PC-9 (cell line): ENCODE data around the gene TEX261. TPM values are rescaled to one million over a fixed set of nuclear protein-coding genes. Genes with fewer than 3 reads are reported as not detected.

ENCODE experiments used
- BruUV-seq: library from RNA; stranded (reverse); fragments of 400-500 nt; replicated peaks from 2 replicates; lab custom pipeline; 2021; lab: Mats Ljungman, UMichigan
- CTCF ChIA-PET: fragments of 300-600 bp; sonication (Branson Sonifier 250); formaldehyde crosslinking; loops from one replicate; lab custom pipeline; 2022; ENCODE audit warnings: antibody characterized with exemption; lab: Charles Lee
- POLR2A ChIA-PET: fragments of 300-600 bp; sonication (Branson Sonifier 250); formaldehyde crosslinking; loops from one replicate; lab custom pipeline; 2022; ENCODE audit warnings: antibody characterized with exemption; ENCODE audit not compliant: unreplicated experiment; lab: Charles Lee
- DNase-seq, 2 experiments: peaks; one replicate each; pipeline versions ENCODE4 v3.0.0 to v3.0.0-alpha.2; 2015 to 2022; ENCODE audit warnings: mixed read lengths in 1 of 2
- H2AFZ ChIP-seq: fragments of 200-600 bp; sonication (generic); 2 replicates; pipeline ENCODE4 v1.8.1; 2017; ENCODE audit warnings: antibody characterized with exemption
- H3F3A ChIP-seq: fragments of 200-600 bp; sonication (generic); 2 replicates; pipeline ENCODE4 v1.8.1; 2017; ENCODE audit warnings: antibody characterized with exemption, mild to moderate bottlenecking, low read depth; ENCODE audit not compliant: insufficient read depth
- H3K27ac ChIP-seq: fragments of 200-600 bp; sonication (generic); 2 replicates; pipeline ENCODE4 v1.6.1; 2016; ENCODE audit warnings: mixed run types
- H3K27me3 ChIP-seq: fragments of 200-600 bp; sonication (generic); 2 replicates; pipeline ENCODE4 v1.6.1; 2016; ENCODE audit warnings: low read depth, mixed run types; ENCODE audit not compliant: insufficient read depth
- H3K36me3 ChIP-seq: fragments of 200-600 bp; sonication (generic); 2 replicates; pipeline ENCODE4 v1.6.1; 2016; ENCODE audit warnings: low read depth, mixed run types
- H3K4me1 ChIP-seq: fragments of 200-600 bp; sonication (generic); replicated peaks from 2 replicates; pipeline ENCODE4 v1.6.1; 2016; ENCODE audit warnings: mixed run types; ENCODE audit not compliant: insufficient read depth
- H3K4me2 ChIP-seq: fragments of 200-600 bp; sonication (generic); 2 replicates; pipeline ENCODE4 v1.6.1; 2017; ENCODE audit warnings: mixed run types
- H3K4me3 ChIP-seq: fragments of 200-600 bp; sonication (generic); 2 replicates; pipeline ENCODE4 v1.6.1; 2016; ENCODE audit warnings: mixed run types
- H3K79me2 ChIP-seq: fragments of 200-600 bp; sonication (generic); 2 replicates; pipeline ENCODE4 v1.6.1; 2017; ENCODE audit warnings: low read depth, mixed run types
- H3K9me2 ChIP-seq: fragments of 200-600 bp; sonication (generic); 2 replicates; pipeline ENCODE4 v1.8.1; 2017; ENCODE audit warnings: mild to moderate bottlenecking; ENCODE audit not compliant: insufficient read depth
- H3K9me3 ChIP-seq: fragments of 200-600 bp; sonication (generic); 2 replicates; pipeline ENCODE4 v1.8.1; 2016; ENCODE audit warnings: low read depth; ENCODE audit not compliant: insufficient read depth
- H4K20me1 ChIP-seq: fragments of 200-600 bp; sonication (generic); 2 replicates; pipeline ENCODE4 v1.8.1; 2017; ENCODE audit not compliant: insufficient read depth
- CTCF ChIP-seq: fragments of 200-600 bp; sonication (generic); conservative IDR thresholded peaks from 2 replicates; pipeline ENCODE4 v1.6.1; 2017; ENCODE audit warnings: mixed run types, antibody characterized with exemption, mild to moderate bottlenecking, moderate library complexity
- EZH2 ChIP-seq: fragments of 200-600 bp; sonication (generic); IDR thresholded peaks from 2 replicates; pipeline ENCODE4 v1.8.0; 2017; ENCODE audit warnings: antibody characterized with exemption, low read depth
- intact Hi-C: fragments of 100-400 bp; cut with micrococcal nuclease; formaldehyde crosslinking; loops from one replicate; pipeline ENCODE4 v1.10.0; 2022; ENCODE audit not compliant: unreplicated experiment
- total RNA-seq: library from RNA; stranded (reverse); gene quantifications from 2 replicates; pipeline ENCODE4 v1.2.3, GENCODE V29; 2021

TEX261 gene
- total RNA-seq, 1 experiment from 2014 or later, result 47.6 TPM

DNA sequence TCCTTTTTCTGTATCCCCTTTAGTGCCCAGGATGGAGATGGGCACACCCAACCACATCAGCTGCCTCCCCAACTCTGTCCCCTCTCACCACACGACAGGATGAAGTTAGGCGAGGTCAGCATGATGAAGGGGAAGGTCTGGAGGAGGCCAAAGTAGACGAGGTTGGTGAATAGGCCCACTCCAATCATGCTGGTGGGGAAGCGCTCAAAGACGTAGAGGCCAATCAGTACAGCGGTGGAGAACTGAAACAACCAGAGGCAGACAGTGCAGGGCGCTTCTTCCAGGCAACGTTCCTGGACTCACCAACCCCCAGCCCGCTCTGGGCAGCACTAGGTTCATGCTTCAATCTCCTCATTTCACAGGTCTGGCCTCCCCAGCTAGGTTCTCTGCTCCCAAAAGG, 2.9 kb downstream of the TEX261 start:
- Histone ChIP-seq H3K4me3 (no peak overlapping the region), H3K9me2 (no peaks in the 10 kb centered on the region), H3K36me3 (no peaks in the 10 kb centered on the region), H4K20me1 (no peaks in the 10 kb centered on the region), H3K79me2 (peaks cover 19% of the 10 kb centered on the region), H3K4me2 (no peak overlapping the region), H3K4me1 (peaks cover 20% of the 10 kb centered on the region), H2AFZ (no peak overlapping the region), H3K27me3 (no peaks in the 10 kb centered on the region), H3F3A (peaks cover 4% of the 10 kb centered on the region; the same call in 1 of the 2 replicates), H3K9me3 (no peaks in the 10 kb centered on the region), H3K27ac (no peak overlapping the region)
- no TSS peak for BruUV-seq
- intact Hi-C loops, result no loop called here
- ChIA-PET CTCF (no interaction called here), POLR2A (no interaction called here)
- no peak for DNase-seq
- no peak for TF ChIP-seq EZH2
- no peak for TF ChIP-seq CTCF

- intact Hi-C loops, result no loop called here
- Histone ChIP-seq H3K9me2 (no peaks in the 10 kb centered on the region), H3K79me2 (peaks cover 19% of the 10 kb centered on the region), H3K4me2 (no peak overlapping the region), H4K20me1 (no peaks in the 10 kb centered on the region; the same call in 1 of the 2 replicates), H3K36me3 (no peaks in the 10 kb centered on the region), H3K4me1 (peaks cover 18% of the 10 kb centered on the region), H3K4me3 (no peak overlapping the region), H3F3A (peaks cover 4% of the 10 kb centered on the region; the same call in 1 of the 2 replicates), H3K9me3 (no peaks in the 10 kb centered on the region), H2AFZ (no peak overlapping the region), H3K27ac (no peak overlapping the region), H3K27me3 (no peaks in the 10 kb centered on the region)
- BruUV-seq, result no TSS peak
- ChIA-PET CTCF (no interaction called here), POLR2A (interaction anchor here (0.6 kb wide), 1 partner anchor 698 kb away, joined by 3 read pairs; no protein-coding TSS in a partner anchor)
- TF ChIP-seq EZH2, result no peak
- TF ChIP-seq CTCF, result no peak
- no peak for DNase-seq
These were observed 3.5 kb downstream of the TEX261 start for GRCh38 chr2:70991142-70991541.

- TF ChIP-seq CTCF, result no peak
- TF ChIP-seq EZH2, result no peak
- ChIA-PET POLR2A (no interaction called here), CTCF (no interaction called here)
- no peak overlapping the region for H3K27ac ChIP-seq
- H3F3A ChIP-seq, result peaks cover 2% of the 10 kb centered on the region; the same call in 1 of the 2 replicates
- no peak overlapping the region for H3K4me2 ChIP-seq
- no peak overlapping the region for H3K4me3 ChIP-seq
- no peak for DNase-seq
- H3K4me1 ChIP-seq, result peaks cover 11% of the 10 kb centered on the region
- H4K20me1 ChIP-seq, result no peaks in the 10 kb centered on the region; the same call in 1 of the 2 replicates
- peaks cover 19% of the 10 kb centered on the region for H3K79me2 ChIP-seq
- H3K27me3 ChIP-seq, result no peaks in the 10 kb centered on the region
- no peak overlapping the region for H2AFZ ChIP-seq
- intact Hi-C loops, result no loop called here
- no TSS peak for BruUV-seq
- no peaks in the 10 kb centered on the region for H3K9me2 ChIP-seq
- no peaks in the 10 kb centered on the region for H3K9me3 ChIP-seq
- H3K36me3 ChIP-seq, result no peaks in the 10 kb centered on the region
These were observed 4.5 kb downstream of the TEX261 start for GRCh38 chr2:70990216-70990615.
